Dedifferentiated amniotic fluid mesenchymal stem cell (primary cell): ENCODE results near the gene INPP5E.

Experiments used
- DNase-seq: peaks from one replicate; pipeline ENCODE4 v3.0.0-alpha.2; 2016; ENCODE audit errors: extremely low spot score

Gene INPP5E

GRCh38 chr9:136472640-136473353, 33.2 kb upstream of the INPP5E start:
- no peak for DNase-seq

- no peak for DNase-seq
These were observed 32.3 kb upstream of the INPP5E start for GRCh38 chr9:136471802-136472487.

- DNase-seq: no peak
These were observed 31.3 kb upstream of the INPP5E start for GRCh38 chr9:136470792-136471469.

- DNase-seq: no peak
These were observed 30.7 kb upstream of the INPP5E start for GRCh38 chr9:136470356-136470755.

- no peak for DNase-seq
These were observed 28.1 kb upstream of the INPP5E start for GRCh38 chr9:136467766-136468165.

- DNase-seq: no peak
These were observed 26.5 kb upstream of the INPP5E start for GRCh38 chr9:136466155-136466541.

- no peak for DNase-seq
These were observed 26.0 kb upstream of the INPP5E start for GRCh38 chr9:136465500-136466154.

GRCh38 chr9:136464241-136464640, 24.6 kb upstream of the INPP5E start:
- DNase-seq: no peak

- DNase-seq: no peak
These were observed 23.9 kb upstream of the INPP5E start for GRCh38 chr9:136463578-136463977.

GRCh38 chr9:136462664-136463063, 23.0 kb upstream of the INPP5E start:
- DNase-seq: no peak

- no peak for DNase-seq
These were observed 21.2 kb upstream of the INPP5E start for GRCh38 chr9:136460772-136461325.

GRCh38 chr9:136459425-136459824, 19.8 kb upstream of the INPP5E start:
- DNase-seq: no peak

- no peak for DNase-seq
These were observed 17.7 kb upstream of the INPP5E start for GRCh38 chr9:136457326-136457725.

GRCh38 chr9:136456258-136456657, 16.6 kb upstream of the INPP5E start:
- no peak for DNase-seq

- DNase-seq: no peak
These were observed 15.7 kb upstream of the INPP5E start for GRCh38 chr9:136455043-136456002.

GRCh38 chr9:136454026-136454796, 14.6 kb upstream of the INPP5E start:
- DNase-seq: no peak

GRCh38 chr9:136453326-136453725, 13.7 kb upstream of the INPP5E start:
- DNase-seq: no peak

- no peak for DNase-seq
These were observed 11.7 kb upstream of the INPP5E start for GRCh38 chr9:136451221-136451877.

GRCh38 chr9:136448655-136449054, 9.0 kb upstream of the INPP5E start:
- no peak for DNase-seq
